GM19193 (cell line): ENCODE measurements around the gene PAX1.

Experiments used
- POLR2A ChIP-seq: IDR thresholded peaks from 4 replicates; pipeline ENCODE4 v1.6.1; 2011; ENCODE audit not compliant: insufficient read depth, insufficient read length; ENCODE audit errors: extremely low read depth

PAX1 gene

GRCh38 chr20:21705575-21706260 is at the start of gene PAX1:
Gene PAX1 (plus strand): TSS chr20:21705664. CDS start chr20:21705713, 49 bp downstream.
- no peak for TF ChIP-seq POLR2A

- no peak for TF ChIP-seq POLR2A
Measured at GRCh38 chr20:21656308-21657067, 49.0 kb upstream of the PAX1 start.

- no peak for TF ChIP-seq POLR2A
Measured at GRCh38 chr20:21661488-21662055, 43.9 kb upstream of the PAX1 start.

- no peak for TF ChIP-seq POLR2A
Measured at GRCh38 chr20:21663465-21663864, 42.0 kb upstream of the PAX1 start.

GRCh38 chr20:21665687-21666446 is 39.6 kb upstream of the PAX1 start:
- no peak for TF ChIP-seq POLR2A

GRCh38 chr20:21670126-21670525 is 35.3 kb upstream of the PAX1 start:
- TF ChIP-seq POLR2A, result no peak

GRCh38 chr20:21670981-21671380 is 34.5 kb upstream of the PAX1 start:
- no peak for TF ChIP-seq POLR2A

- TF ChIP-seq POLR2A, result no peak
Measured at GRCh38 chr20:21677261-21677660, 28.2 kb upstream of the PAX1 start.

- no peak for TF ChIP-seq POLR2A
Measured at GRCh38 chr20:21677781-21678180, 27.7 kb upstream of the PAX1 start.

- no peak for TF ChIP-seq POLR2A
Measured at GRCh38 chr20:21681234-21681921, 24.1 kb upstream of the PAX1 start.

GRCh38 chr20:21681922-21682318 is 23.5 kb upstream of the PAX1 start:
- TF ChIP-seq POLR2A, result no peak

- no peak for TF ChIP-seq POLR2A
Measured at GRCh38 chr20:21682521-21682954, 22.9 kb upstream of the PAX1 start.

- TF ChIP-seq POLR2A, result no peak
Measured at GRCh38 chr20:21684671-21685070, 20.8 kb upstream of the PAX1 start.

GRCh38 chr20:21685981-21686380 is 19.5 kb upstream of the PAX1 start:
- no peak for TF ChIP-seq POLR2A
